HEK293 (cell line): ENCODE measurements around the gene MCU.

ENCODE experiments used
- ZBTB7A ChIP-seq: fragments of 450-650 bp; formaldehyde crosslinking; IDR thresholded peaks from 2 replicates; pipeline ENCODE4 v1.5.1; 2016; ENCODE audit warnings: low read depth, missing biosample characterization, missing genetic modification characterization
- TF ChIP-seq, protein P1 (sequence below): fragments of 450-650 bp; formaldehyde crosslinking; IDR thresholded peaks from 2 replicates; pipeline ENCODE4 v1.5.1; 2016; ENCODE audit warnings: missing biosample characterization, missing genetic modification characterization

DNA sequence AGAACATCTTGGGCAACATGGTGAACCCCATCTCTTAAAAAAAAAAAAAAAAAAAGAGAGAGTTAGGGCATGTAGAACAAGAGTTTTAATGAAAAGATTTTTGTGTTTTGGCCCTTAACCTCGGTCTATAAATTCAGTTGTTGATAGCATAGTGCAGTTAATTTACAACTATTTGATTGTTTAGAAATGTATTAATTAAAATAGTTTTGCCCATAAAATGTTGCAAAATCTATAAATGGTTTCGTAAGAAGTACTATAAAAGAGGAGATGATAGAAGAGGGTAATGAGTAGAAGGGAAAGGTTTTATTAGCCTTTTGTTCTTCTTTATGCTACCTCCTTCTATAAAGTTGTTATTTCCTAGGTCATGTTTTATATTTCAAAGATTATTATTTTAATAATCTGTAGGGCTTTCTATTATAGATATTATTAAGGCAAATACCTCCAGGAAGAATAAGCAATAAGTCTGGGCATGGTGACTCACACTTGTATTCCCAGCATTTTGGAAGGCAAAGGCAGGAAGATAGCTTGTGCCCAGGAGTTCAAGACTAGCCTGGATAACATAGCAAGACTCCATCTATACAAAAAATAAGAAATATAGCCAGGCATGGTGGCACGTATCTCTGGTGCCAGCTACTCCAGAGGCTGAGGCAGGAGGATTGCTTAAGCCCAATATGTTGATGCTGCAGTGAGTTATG, 73.3 kb downstream of the MCU start:
- TF ChIP-seq ZBTB7A = no peak
- TF ChIP-seq, protein P1, sequence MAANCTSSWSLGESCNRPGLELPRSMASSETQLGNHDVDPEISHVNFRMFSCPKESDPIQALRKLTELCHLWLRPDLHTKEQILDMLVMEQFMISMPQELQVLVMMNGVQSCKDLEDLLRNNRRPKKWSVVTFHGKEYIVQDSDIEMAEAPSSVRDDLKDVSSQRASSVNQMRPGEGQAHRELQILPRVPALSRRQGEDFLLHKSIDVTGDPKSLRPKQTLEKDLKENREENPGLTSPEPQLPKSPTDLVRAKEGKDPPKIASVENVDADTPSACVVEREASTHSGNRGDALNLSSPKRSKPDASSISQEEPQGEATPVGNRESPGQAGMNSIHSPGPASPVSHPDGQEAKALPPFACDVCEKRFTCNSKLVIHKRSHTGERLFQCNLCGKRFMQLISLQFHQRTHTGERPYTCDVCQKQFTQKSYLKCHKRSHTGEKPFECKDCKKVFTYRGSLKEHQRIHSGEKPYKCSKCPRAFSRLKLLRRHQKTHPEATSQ (tag by site-specific recombination) = no peak
